Muscle layer of duodenum (tissue), 2 donors: Measurements from ENCODE around the gene ASS1.

Experiments used
- H3K27ac ChIP-seq: one replicate; pipeline ENCODE4 v1.7.0; 2013; ENCODE audit warnings: mild to moderate bottlenecking, low read length
- H3K27me3 ChIP-seq: one replicate; pipeline ENCODE4 v1.7.0; 2013; ENCODE audit warnings: low read depth, mild to moderate bottlenecking, control low read depth, low read length
- H3K36me3 ChIP-seq, 2 donors: one replicate each; pipeline ENCODE4 v1.7.0; 2013; ENCODE audit warnings: low read length in 2 of 2, control low read depth in 1 of 2, mild to moderate bottlenecking in 1 of 2; ENCODE audit not compliant: insufficient read depth in 2 of 2, control insufficient read depth in 1 of 2
- H3K4me1 ChIP-seq, 2 donors: one replicate each; pipeline ENCODE4 v1.7.0; 2013; ENCODE audit warnings: low read length in 2 of 2, mild to moderate bottlenecking in 2 of 2, control low read depth in 1 of 2, moderate library complexity in 1 of 2; ENCODE audit not compliant: insufficient read depth in 2 of 2, control insufficient read depth in 1 of 2
- H3K4me3 ChIP-seq, 2 donors: one replicate each; pipeline ENCODE4 v1.7.0; 2013; ENCODE audit warnings: low read length in 2 of 2, low read depth in 1 of 2, mild to moderate bottlenecking in 1 of 2
- H3K9me3 ChIP-seq, 2 donors: one replicate each; pipeline ENCODE4 v1.7.0; 2013; ENCODE audit warnings: low read length in 2 of 2, control low read depth in 1 of 2, mild to moderate bottlenecking in 1 of 2; ENCODE audit not compliant: control insufficient read depth in 1 of 2
- donor health status: healthy.

The ASS1 gene

DNA sequence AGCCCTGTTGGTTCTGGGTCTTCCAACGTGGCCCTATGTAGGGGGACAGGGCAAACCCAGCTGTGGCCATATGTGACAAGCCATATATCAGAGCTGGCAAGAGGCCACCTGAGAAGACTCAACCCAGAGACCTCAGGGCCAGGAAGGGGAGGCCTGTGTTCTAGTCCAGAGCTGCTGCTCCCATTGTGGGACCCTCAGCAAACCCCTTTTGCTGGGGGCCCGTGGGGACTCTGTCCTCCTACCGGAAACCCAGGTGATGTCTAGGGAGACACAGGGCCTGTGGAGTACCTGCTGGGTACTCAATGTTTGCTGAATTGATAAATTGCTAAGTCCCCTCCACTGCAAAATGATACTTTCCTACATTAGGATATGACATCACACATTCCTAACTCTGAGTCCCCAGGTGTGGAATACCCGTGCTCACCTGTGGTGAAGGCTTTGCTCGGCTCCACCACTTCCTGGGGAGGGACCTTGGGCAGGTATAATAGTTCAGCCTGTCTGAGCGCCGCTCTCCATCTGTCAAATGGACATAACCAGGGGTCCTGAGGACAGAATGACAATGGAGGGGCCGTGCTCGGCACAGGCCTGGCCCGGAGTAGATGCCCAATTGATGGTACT, 38.4 kb upstream of the ASS1 start:
- H3K4me3 ChIP-seq, result no peak overlapping the region
- H3K27me3 ChIP-seq, result no peaks in the 10 kb centered on the region
- no peaks in the 10 kb centered on the region for H3K9me3 ChIP-seq
- H3K36me3 ChIP-seq, result peaks cover 9 to 88% of the 10 kb centered on the region in 2 donors
- no peak overlapping the region for H3K27ac ChIP-seq
- peaks cover 0 to 7% of the 10 kb centered on the region in 2 donors for H3K4me1 ChIP-seq

DNA sequence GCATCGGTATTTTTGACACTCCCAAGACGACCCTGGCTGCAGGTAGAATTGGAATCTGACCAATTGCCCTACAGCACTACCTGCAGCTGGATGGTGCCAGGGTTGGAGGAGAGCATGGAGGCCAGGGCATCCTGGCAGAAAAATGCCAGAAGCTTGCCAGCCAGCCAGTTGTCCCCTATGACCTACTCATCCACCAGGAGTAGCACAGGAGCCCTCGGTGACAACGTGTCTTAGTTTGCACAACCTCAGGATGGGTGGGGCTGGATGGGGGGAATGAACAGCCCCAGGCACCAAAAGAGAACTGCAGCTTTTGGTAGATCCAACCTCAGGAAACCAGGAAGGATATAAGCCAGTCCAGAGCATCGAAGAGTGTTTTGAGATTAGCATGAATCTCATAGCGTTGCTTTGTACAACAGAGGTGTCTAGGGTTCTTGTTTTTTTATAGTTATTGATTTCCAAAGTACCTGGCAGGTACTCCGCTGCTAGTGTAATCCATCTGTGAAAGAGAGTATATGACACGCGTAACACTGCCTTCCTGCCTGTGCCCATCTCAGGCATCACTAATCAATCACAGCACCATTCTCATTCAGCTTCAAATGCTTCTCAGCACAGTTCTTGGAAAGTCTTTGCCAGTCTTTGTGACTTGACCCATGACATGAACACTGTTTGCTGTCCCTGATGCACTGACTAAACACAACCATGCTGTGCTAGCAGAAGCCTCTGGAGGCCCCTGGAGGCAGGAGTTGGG, 36.7 kb upstream of the ASS1 start:
- no peaks in the 10 kb centered on the region for H3K27me3 ChIP-seq
- H3K36me3 ChIP-seq, result peaks cover 9 to 74% of the 10 kb centered on the region in 2 donors
- no peak overlapping the region for H3K27ac ChIP-seq
- no peak overlapping the region for H3K4me3 ChIP-seq
- H3K9me3 ChIP-seq, result no peaks in the 10 kb centered on the region
- H3K4me1 ChIP-seq, result peaks cover 0 to 7% of the 10 kb centered on the region in 2 donors

- H3K36me3 ChIP-seq, result peaks cover 9 to 74% of the 10 kb centered on the region in 2 donors
- H3K4me3 ChIP-seq, result no peak overlapping the region
- H3K27ac ChIP-seq, result no peak overlapping the region
- no peaks in the 10 kb centered on the region for H3K9me3 ChIP-seq
- no peaks in the 10 kb centered on the region for H3K27me3 ChIP-seq
- H3K4me1 ChIP-seq, result peaks cover 0 to 7% of the 10 kb centered on the region in 2 donors
These were observed 36.1 kb upstream of the ASS1 start for GRCh38 chr9:130408669-130409068.

GRCh38 chr9:130409246-130409645, 35.5 kb upstream of the ASS1 start:
- no peaks in the 10 kb centered on the region for H3K9me3 ChIP-seq
- peaks cover 9 to 74% of the 10 kb centered on the region in 2 donors for H3K36me3 ChIP-seq
- no peaks in the 10 kb centered on the region for H3K27me3 ChIP-seq
- H3K27ac ChIP-seq, result no peak overlapping the region
- H3K4me1 ChIP-seq, result peaks cover 0 to 7% of the 10 kb centered on the region in 2 donors
- no peak overlapping the region for H3K4me3 ChIP-seq

GRCh38 chr9:130410443-130410842, 34.3 kb upstream of the ASS1 start:
- H3K4me1 ChIP-seq, result peaks cover 0 to 7% of the 10 kb centered on the region in 2 donors
- H3K27ac ChIP-seq, result no peak overlapping the region
- peaks cover 5 to 67% of the 10 kb centered on the region in 2 donors for H3K36me3 ChIP-seq
- no peaks in the 10 kb centered on the region for H3K9me3 ChIP-seq
- no peaks in the 10 kb centered on the region for H3K27me3 ChIP-seq
- no peak overlapping the region for H3K4me3 ChIP-seq

DNA sequence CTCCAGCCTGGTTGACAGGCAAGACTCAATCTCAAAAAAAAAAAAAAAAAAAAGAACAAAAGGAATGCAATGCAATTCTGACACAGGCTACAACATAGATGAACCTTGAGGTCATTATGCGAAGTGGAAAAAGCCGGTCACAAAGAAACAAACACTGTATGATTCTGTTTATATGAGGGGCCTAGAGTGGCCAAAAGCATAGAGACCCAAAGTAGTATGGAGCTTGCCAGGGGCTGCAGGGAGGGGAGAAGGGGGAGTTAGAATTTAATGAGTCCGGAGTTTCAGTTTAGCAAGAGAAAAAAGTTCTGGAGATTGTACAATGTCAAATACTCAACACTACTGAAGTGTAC, 33.2 kb upstream of the ASS1 start:
- no peak overlapping the region for H3K27ac ChIP-seq
- H3K9me3 ChIP-seq, result no peaks in the 10 kb centered on the region
- H3K36me3 ChIP-seq, result peaks cover 1 to 56% of the 10 kb centered on the region in 2 donors
- H3K27me3 ChIP-seq, result no peaks in the 10 kb centered on the region
- no peak overlapping the region for H3K4me3 ChIP-seq
- peaks cover 0 to 7% of the 10 kb centered on the region in 2 donors for H3K4me1 ChIP-seq

- no peak overlapping the region for H3K27ac ChIP-seq
- H3K4me3 ChIP-seq, result no peak overlapping the region
- no peaks in the 10 kb centered on the region for H3K9me3 ChIP-seq
- H3K27me3 ChIP-seq, result no peaks in the 10 kb centered on the region
- peaks cover 0 to 7% of the 10 kb centered on the region in 2 donors for H3K4me1 ChIP-seq
- H3K36me3 ChIP-seq, result peaks cover 0 to 42% of the 10 kb centered on the region in 2 donors
These were observed 30.6 kb upstream of the ASS1 start for GRCh38 chr9:130414081-130414731.

DNA sequence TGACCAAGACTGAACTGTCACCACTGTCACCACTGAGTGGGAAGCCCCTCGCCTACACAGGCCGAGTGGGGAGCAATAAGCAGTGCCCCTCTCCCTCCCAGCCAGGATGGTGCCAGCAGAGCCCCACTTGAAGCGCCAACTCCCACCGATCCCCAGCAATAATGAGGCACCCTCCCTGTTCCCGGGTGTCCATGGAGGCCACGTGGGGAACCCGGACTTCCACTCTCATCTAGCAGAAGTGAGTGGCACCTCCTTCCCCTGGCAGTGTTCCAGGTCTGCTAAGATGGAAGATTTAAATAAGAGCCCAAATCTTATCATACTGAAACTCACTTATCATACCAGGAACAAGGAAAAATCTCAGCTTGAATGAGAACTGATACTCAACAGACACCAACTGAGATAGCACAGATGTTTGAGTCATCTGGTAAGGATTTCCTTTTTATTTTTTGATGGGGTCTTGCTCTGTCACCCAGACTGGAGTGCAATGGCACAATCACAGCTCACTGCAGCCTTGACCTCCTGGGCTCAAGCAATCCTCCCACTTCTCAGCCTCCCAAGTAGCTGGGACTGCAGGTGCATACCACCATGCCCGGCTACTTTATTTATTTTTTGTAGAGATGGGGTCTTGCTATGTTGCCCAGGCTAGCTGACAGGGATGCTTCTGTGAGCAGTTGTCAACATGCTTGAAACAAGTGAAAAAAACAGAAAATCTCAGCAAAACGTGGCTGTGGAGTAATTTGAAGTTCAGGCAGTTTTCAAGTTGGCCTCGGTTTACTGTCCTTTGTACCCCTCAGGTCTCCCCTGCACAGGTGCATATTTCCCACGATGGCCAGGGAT, 29.6 kb upstream of the ASS1 start:
- H3K4me1 ChIP-seq, result peaks cover 0 to 7% of the 10 kb centered on the region in 2 donors
- H3K36me3 ChIP-seq, result peaks cover 0 to 38% of the 10 kb centered on the region in 2 donors
- no peaks in the 10 kb centered on the region for H3K27me3 ChIP-seq
- H3K9me3 ChIP-seq, result no peaks in the 10 kb centered on the region
- H3K4me3 ChIP-seq, result no peak overlapping the region
- no peak overlapping the region for H3K27ac ChIP-seq

DNA sequence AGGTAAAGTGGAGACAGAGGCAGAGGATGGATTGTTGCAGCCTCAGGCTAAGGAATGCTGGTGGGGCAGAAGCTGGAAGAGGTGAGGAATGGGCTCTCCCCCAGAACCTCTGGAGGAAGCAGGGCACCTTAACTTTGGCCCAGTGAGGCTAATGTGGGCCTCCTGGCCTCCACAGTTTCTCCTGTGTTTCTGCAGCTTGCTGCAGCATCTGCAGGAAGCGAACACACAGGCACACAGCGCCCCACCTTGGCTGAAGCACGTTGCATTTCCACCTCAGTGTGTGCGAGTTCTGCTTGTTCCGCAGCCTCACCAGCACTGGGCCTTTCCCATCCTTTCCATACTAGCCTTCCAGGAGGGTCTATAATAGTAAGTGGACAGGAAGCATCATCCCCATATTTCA, 27.2 kb upstream of the ASS1 start:
- no peak overlapping the region for H3K27ac ChIP-seq
- no peaks in the 10 kb centered on the region for H3K4me1 ChIP-seq
- H3K4me3 ChIP-seq, result no peak overlapping the region
- no peaks in the 10 kb centered on the region for H3K27me3 ChIP-seq
- H3K36me3 ChIP-seq, result peaks cover 0 to 37% of the 10 kb centered on the region in 2 donors
- H3K9me3 ChIP-seq, result no peaks in the 10 kb centered on the region

GRCh38 chr9:130418776-130419175, 26.0 kb upstream of the ASS1 start:
- no peak overlapping the region for H3K4me3 ChIP-seq
- H3K27ac ChIP-seq, result no peak overlapping the region
- H3K36me3 ChIP-seq, result peaks cover 0 to 27% of the 10 kb centered on the region in 2 donors
- no peaks in the 10 kb centered on the region for H3K9me3 ChIP-seq
- peaks cover 0 to 10% of the 10 kb centered on the region in 2 donors for H3K4me1 ChIP-seq
- H3K27me3 ChIP-seq, result no peaks in the 10 kb centered on the region

DNA sequence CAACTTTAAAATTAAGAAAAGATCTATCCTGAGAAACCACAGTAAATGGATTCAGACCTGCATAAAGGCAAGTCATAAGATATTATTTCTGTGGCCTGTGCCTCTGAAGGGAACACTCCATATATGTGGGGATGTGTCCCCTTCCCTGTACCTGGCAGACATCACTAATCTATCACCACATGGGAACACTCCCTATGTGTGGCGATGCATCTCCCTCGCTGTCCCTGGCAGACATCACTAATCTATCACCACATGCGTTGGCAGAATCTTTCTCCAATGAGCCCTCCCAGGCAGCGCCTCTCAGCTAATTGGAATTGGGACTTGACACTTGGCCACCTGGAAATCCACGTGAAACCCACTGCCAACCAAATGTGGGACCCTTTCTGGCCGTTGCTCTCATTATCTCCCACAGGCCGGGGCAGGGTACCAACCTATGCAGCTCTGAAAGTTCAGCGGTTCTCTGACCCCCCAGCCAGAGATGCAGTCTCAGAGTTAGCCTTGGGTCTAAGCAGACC, 25.2 kb upstream of the ASS1 start:
- H3K4me1 ChIP-seq, result peaks cover 0 to 10% of the 10 kb centered on the region in 2 donors

More for the DNA sequence above, 25.2 kb upstream of the ASS1 start:
- Histone ChIP-seq H3K27me3 (no peaks in the 10 kb centered on the region), H3K36me3 (peaks cover 0 to 22% of the 10 kb centered on the region in 2 donors), H3K27ac (no peak overlapping the region), H3K4me3 (no peak overlapping the region), H3K9me3 (no peaks in the 10 kb centered on the region)
